ENCODE data around the gene CRACR2B.

CRACR2B gene

GRCh38 chr11:864898-865297 is 37.2 kb downstream of the CRACR2B start:
- Histone ChIP-seq H3K27me3 (ENCODE audit: insufficient read depth, poor library complexity, severe bottlenecking) (peaks cover 2% of the 10 kb centered on the region), H3K4me3 (replicated peaks; ENCODE audit: insufficient read depth, low read length) (no peak overlapping the region), H3K27ac (replicated peaks) (no peak overlapping the region)
- DNase-seq (ENCODE audit: low read depth in 1 of 2, low spot score in 1 of 2): no peak
- TF ChIP-seq POLR2AphosphoS5 (IDR thresholded peaks at IDR 0.05; ENCODE audit: low read depth) (no peak), GABPA (IDR thresholded peaks at IDR 0.05; ENCODE audit: low read depth) (no peak), SPI1 (IDR thresholded peaks at IDR 0.05; ENCODE audit: borderline replicate concordance, low read depth) (no peak), REST (IDR thresholded peaks at IDR 0.05; ENCODE audit: insufficient replicate concordance, low read depth) (no peak)
- TF ChIP-seq, protein P1, sequence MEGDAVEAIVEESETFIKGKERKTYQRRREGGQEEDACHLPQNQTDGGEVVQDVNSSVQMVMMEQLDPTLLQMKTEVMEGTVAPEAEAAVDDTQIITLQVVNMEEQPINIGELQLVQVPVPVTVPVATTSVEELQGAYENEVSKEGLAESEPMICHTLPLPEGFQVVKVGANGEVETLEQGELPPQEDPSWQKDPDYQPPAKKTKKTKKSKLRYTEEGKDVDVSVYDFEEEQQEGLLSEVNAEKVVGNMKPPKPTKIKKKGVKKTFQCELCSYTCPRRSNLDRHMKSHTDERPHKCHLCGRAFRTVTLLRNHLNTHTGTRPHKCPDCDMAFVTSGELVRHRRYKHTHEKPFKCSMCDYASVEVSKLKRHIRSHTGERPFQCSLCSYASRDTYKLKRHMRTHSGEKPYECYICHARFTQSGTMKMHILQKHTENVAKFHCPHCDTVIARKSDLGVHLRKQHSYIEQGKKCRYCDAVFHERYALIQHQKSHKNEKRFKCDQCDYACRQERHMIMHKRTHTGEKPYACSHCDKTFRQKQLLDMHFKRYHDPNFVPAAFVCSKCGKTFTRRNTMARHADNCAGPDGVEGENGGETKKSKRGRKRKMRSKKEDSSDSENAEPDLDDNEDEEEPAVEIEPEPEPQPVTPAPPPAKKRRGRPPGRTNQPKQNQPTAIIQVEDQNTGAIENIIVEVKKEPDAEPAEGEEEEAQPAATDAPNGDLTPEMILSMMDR (IDR thresholded peaks at IDR 0.05; ENCODE audit: insufficient read depth, low read length): no peak

DNA sequence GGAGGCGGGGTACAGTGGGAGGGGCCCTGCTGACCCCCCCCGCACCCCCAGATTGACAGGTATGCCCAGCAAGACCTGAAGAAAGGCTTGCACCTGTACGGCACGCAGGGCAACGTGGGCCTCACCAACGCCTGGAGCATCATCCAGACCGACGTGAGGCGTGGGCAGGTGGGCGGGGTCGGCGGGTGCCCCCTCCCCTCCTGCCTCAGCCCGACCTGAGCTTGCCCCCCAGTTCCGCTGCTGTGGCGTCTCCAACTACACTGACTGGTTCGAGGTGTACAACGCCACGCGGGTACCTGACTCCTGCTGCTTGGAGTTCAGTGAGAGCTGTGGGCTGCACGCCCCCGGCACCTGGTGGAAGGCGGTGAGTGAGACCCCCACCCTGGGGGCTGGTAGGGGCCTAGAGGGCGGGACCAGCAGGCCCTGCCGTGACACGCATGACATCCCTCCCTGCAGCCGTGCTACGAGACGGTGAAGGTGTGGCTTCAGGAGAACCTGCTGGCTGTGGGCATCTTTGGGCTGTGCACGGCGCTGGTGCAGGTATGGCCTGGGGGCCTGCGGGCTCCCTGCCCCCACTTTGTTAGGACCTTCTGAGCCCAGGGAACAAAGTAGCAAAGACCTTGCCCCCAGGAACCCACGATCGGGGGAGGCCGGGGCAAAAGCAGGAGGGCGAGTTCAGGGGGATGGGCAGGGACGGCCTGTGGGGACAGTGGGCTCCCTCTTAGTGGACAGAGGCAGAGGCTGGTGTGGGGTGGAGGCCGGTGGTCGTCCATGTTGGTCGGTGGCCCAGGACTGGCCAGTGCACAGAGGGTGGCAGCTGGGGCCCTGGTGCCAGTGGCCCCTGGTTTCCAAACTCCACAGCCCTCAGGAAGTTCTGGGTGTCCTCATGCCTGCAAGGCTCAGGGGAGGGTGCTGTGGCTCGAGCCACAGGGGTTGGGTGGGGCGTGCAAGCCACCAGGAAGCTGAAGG is 38.0 kb downstream of the CRACR2B start:
- Histone ChIP-seq H3K27ac (replicated peaks) (no peak overlapping the region), H3K4me3 (replicated peaks; ENCODE audit: insufficient read depth, low read length) (no peak overlapping the region), H3K27me3 (ENCODE audit: insufficient read depth, poor library complexity, severe bottlenecking) (peaks cover 2% of the 10 kb centered on the region)
- DNase-seq (ENCODE audit: low read depth in 1 of 2, low spot score in 1 of 2): no peak
- TF ChIP-seq POLR2AphosphoS5 (IDR thresholded peaks at IDR 0.05; ENCODE audit: low read depth) (0 out of 2 replicates have a peak, but pooled peaks have one; percentile 13), SPI1 (IDR thresholded peaks at IDR 0.05; ENCODE audit: borderline replicate concordance, low read depth) (no peak), GABPA (IDR thresholded peaks at IDR 0.05; ENCODE audit: low read depth) (no peak)
- TF ChIP-seq, protein P1 (IDR thresholded peaks at IDR 0.05; ENCODE audit: insufficient read depth, low read length): no peak

DNA sequence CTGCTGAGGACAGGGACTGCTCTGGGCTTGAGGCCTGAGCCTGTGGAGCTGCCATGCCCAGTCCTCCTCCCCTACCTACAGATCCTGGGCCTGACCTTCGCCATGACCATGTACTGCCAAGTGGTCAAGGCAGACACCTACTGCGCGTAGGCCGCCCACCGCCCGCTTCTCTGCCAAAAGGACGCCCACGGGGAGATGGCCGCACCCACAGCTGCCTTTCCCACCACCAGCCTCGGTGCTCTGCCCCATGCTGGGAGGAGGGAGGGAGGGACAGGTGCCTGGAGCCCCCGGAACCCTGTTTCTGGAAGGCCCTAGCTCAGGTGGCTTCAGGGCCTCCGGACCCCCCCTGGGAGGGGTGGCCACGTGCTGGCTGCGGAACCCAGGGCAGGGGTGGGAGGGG is 38.8 kb downstream of the CRACR2B start:
- Histone ChIP-seq H3K27me3 (ENCODE audit: insufficient read depth, poor library complexity, severe bottlenecking) (peaks cover 2% of the 10 kb centered on the region), H3K27ac (replicated peaks) (no peak overlapping the region), H3K4me3 (replicated peaks; ENCODE audit: insufficient read depth, low read length) (no peak overlapping the region)
- TF ChIP-seq GABPA (IDR thresholded peaks at IDR 0.05; ENCODE audit: low read depth) (no peak), POLR2AphosphoS5 (IDR thresholded peaks at IDR 0.05; ENCODE audit: low read depth) (peak; percentile 44; the same call in 1 of the 2 replicates), REST (IDR thresholded peaks at IDR 0.05; ENCODE audit: insufficient replicate concordance, low read depth) (no peak)
- TF ChIP-seq, protein P1 (IDR thresholded peaks at IDR 0.05; ENCODE audit: insufficient read depth, low read length): no peak
- DNase-seq (ENCODE audit: low read depth in 1 of 2, low spot score in 1 of 2): no peak
